Activated B cell treated with CpG ODN at 0.5 μM for 24 hours (primary cell): Measurements from ENCODE around the gene ZNF582. TPM values are rescaled to one million over a fixed set of nuclear protein-coding genes. Genes with fewer than 3 reads are reported as not detected.
"Not testable (repeated sequence)": the region's sequence is repeated elsewhere in the genome, so short reads cannot be mapped to it uniquely, and the experiment has no call there.

Experiments
- ATAC-seq: fragments of 200-7000 bp; cut with Tn5 transposase; one replicate; pipeline ENCODE4 v1.10.0; 2021; ENCODE audit warnings: low read depth, mild to moderate bottlenecking, moderate library complexity
- CTCF ChIA-PET: fragments of 350-600 bp; sonication (Branson Sonifier 250); formaldehyde crosslinking; loops from one replicate; lab custom pipeline; 2021; ENCODE audit warnings: antibody characterized with exemption; lab: Charles Lee
- POLR2A ChIA-PET: fragments of 350-600 bp; sonication (Branson Sonifier 250); formaldehyde crosslinking; loops from one replicate; lab custom pipeline; 2021; ENCODE audit warnings: antibody characterized with exemption; lab: Charles Lee
- DNase-seq: peaks from one replicate; pipeline ENCODE4 v3.0.0; 2022
- H3K27ac Mint-ChIP-seq: one replicate; pipeline ENCODE4 v1.8.0; 2020; ENCODE audit warnings: mixed read lengths
- H3K27me3 Mint-ChIP-seq: one replicate; pipeline ENCODE4 v1.8.0; 2021; ENCODE audit warnings: mixed read lengths
- H3K36me3 Mint-ChIP-seq: one replicate; pipeline ENCODE4 v1.8.0; 2021; ENCODE audit warnings: low read depth, mixed read lengths
- H3K4me1 Mint-ChIP-seq: one replicate; pipeline ENCODE4 v1.8.0; 2021; ENCODE audit warnings: mixed read lengths
- H3K4me3 Mint-ChIP-seq: one replicate; pipeline ENCODE4 v1.8.0; 2020; ENCODE audit warnings: mild to moderate bottlenecking, mixed read lengths
- H3K9me3 Mint-ChIP-seq: one replicate; pipeline ENCODE4 v1.8.0; 2020; ENCODE audit warnings: mixed read lengths
- intact Hi-C: fragments of 100-400 bp; cut with micrococcal nuclease; formaldehyde crosslinking; loops from one replicate; pipeline ENCODE4 v1.15.1; 2024
- total RNA-seq: library from RNA; stranded (reverse); gene quantifications from 2 replicates; pipeline ENCODE4 v1.2.3, GENCODE V29; 2022
- TF ChIP-seq, protein P1 (sequence below): fragments of 200-600 bp; IDR thresholded peaks from one replicate; pipeline ENCODE4 v1.8.0; 2022; ENCODE audit warnings: antibody characterized with exemption, mild to moderate bottlenecking

ZNF582 gene
- total RNA-seq, 1 donor from 2014 or later = 7.4 TPM

DNA sequence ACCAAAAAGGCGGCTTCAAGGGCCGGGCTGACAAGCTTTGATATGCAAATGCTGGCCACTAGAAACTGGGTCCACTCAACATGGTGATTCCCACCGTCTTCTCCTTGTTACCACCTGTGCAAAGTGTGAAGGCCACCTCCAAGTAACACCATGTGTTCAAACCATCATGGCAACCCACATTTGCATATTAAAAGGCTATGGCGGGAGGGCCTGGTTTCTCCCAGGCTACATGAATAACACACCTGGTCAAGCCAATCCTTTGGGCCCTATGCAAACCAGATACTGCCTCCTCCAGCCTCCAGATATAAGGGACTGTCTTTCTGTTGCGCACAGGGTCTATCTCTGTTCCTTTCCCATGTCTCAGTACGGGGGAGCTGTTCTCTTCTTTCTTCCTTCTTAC, 42.1 kb downstream of the ZNF582 start:
- Mint-ChIP-seq H3K27me3 (no peaks in the 10 kb centered on the region), H3K27ac (no peak overlapping the region), H3K36me3 (no peaks in the 10 kb centered on the region), H3K4me1 (no peaks in the 10 kb centered on the region), H3K9me3 (no peaks in the 10 kb centered on the region), H3K4me3 (no peak overlapping the region)
- TF ChIP-seq, protein P1, sequence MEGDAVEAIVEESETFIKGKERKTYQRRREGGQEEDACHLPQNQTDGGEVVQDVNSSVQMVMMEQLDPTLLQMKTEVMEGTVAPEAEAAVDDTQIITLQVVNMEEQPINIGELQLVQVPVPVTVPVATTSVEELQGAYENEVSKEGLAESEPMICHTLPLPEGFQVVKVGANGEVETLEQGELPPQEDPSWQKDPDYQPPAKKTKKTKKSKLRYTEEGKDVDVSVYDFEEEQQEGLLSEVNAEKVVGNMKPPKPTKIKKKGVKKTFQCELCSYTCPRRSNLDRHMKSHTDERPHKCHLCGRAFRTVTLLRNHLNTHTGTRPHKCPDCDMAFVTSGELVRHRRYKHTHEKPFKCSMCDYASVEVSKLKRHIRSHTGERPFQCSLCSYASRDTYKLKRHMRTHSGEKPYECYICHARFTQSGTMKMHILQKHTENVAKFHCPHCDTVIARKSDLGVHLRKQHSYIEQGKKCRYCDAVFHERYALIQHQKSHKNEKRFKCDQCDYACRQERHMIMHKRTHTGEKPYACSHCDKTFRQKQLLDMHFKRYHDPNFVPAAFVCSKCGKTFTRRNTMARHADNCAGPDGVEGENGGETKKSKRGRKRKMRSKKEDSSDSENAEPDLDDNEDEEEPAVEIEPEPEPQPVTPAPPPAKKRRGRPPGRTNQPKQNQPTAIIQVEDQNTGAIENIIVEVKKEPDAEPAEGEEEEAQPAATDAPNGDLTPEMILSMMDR = no peak
- POLR2A ChIA-PET = no interaction called here
- CTCF ChIA-PET = interaction anchor here (0.9 to 1.2 kb wide), 3 partner anchors 18 to 285 kb away, joined by 3 to 7 read pairs (median 4); no protein-coding TSS in a partner anchor
- ATAC-seq (no peak), DNase-seq (no peak)
- intact Hi-C loops = no loop called here

DNA sequence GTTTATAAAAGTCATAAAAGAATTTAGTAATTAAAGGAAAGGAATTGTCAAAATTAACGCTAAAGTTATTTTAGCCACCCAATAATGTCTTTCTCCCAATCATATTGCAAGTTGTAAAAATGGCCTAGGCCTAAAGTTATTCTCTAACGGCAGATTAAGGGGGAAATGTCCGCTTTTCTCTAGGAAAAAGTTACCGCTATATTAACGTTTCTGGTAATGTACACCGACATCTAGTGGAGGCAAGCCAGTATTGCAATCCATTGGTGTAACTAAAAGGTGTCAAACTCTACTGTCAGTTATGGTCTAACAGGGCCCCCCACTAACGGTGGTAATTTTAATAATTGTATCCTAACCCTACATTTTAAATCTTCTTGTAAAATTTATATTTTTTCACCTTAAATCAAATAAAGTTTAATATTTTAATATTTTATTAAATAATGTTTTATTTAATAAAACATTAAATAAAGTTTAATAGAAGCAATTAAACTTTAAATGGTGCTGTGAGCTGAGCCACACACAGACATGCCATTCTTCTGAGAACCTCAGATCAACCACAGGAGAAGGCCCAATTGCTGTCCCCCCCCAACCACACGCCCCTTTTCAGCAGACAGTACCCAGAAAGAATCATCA, 42.8 kb downstream of the ZNF582 start:
- DNase-seq (no peak), ATAC-seq (no peak)
- Mint-ChIP-seq H3K4me3 (no peak overlapping the region), H3K36me3 (no peaks in the 10 kb centered on the region), H3K4me1 (no peaks in the 10 kb centered on the region), H3K27me3 (no peaks in the 10 kb centered on the region), H3K9me3 (no peaks in the 10 kb centered on the region), H3K27ac (no peak overlapping the region)
- POLR2A ChIA-PET = no interaction called here
- TF ChIP-seq, protein P1 = no peak
- intact Hi-C loops = loop anchor here (1.0 kb wide), 3 partner anchors 96 to 284 kb away; no protein-coding TSS in a partner anchor
- CTCF ChIA-PET = interaction anchor here (0.9 to 2.8 kb wide), 5 partner anchors 17 to 284 kb away, joined by 3 to 9 read pairs (median 7); no protein-coding TSS in a partner anchor

DNA sequence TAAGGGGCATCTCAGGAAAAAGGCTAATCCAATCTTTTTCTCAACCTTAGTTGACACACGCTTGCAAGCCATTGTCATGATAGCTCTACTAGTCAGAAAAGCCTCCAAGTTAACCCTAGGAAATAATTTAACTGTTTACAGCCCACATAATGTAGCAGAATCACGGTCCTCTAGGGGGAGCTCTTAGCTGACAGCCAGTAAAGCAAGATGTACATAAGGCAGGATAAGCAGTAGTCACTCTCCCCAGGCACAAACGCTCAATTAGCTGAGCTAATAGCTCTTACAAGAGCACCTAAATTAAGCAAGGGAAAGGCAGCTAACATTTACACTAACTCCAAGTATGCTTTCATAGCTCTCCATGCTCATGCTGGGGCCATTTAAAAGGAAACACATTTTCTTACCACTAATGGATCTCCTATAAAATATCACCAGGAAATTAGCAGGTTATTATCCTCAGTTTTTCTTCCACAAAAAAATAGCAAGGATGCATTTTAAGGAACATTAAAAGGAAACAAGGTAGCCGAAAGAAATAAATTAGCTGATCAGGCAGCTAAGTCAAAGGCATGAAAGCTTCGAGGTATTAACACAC, 45.0 kb downstream of the ZNF582 start:
- TF ChIP-seq, protein P1 = no peak
- Mint-ChIP-seq H3K36me3 (no peaks in the 10 kb centered on the region), H3K27ac (no peak overlapping the region), H3K9me3 (no peaks in the 10 kb centered on the region), H3K4me1 (no peaks in the 10 kb centered on the region), H3K27me3 (no peaks in the 10 kb centered on the region), H3K4me3 (no peak overlapping the region)
- ChIA-PET POLR2A (no interaction called here), CTCF (interaction anchor here (0.9 to 2.8 kb wide), 6 partner anchors 15 to 282 kb away, joined by 3 to 13 read pairs (median 5); no protein-coding TSS in a partner anchor)
- DNase-seq = no peak
- intact Hi-C loops = no loop called here
- ATAC-seq = no peak

DNA sequence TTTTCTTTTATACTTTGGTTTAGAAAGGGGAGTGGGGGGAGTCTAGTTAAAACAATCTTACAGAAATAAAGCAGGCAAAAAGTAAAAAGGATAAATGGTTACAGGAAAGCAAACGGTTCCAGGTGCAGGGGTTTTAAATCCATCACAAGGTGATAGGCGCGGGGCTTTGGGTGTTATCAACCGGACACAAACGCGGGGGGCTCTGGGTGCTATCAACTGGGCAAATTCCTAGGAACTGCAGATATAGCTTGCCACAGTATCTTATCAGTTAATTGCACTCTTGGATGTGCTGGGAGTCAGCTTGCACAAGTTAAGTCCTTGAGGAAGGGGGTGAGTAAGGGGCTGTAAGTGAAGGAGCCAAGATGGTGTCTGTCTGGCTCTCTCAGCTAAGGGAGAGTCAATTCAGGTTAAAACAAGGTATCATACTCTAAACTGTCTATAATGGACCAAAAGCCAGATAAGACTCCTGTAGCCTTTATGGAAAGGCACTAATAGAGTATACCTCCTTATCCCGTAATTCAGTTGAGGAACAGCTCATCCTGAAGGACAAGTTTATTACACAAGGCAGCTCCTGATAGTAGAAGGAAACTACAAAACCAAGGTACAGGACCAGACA, 46.1 kb downstream of the ZNF582 start:
- Mint-ChIP-seq H3K27ac (no peak overlapping the region), H3K4me1 (no peaks in the 10 kb centered on the region), H3K36me3 (no peaks in the 10 kb centered on the region), H3K27me3 (peaks cover 2% of the 10 kb centered on the region), H3K9me3 (peaks cover 3% of the 10 kb centered on the region), H3K4me3 (no peak overlapping the region)
- CTCF ChIA-PET = interaction anchor here (0.9 to 2.2 kb wide), 2 partner anchors 14 to 281 kb away, joined by 3 to 13 read pairs; no protein-coding TSS in a partner anchor
- DNase-seq = no peak
- ATAC-seq = no peak
- TF ChIP-seq, protein P1 = no peak
- intact Hi-C loops = no loop called here
- POLR2A ChIA-PET = no interaction called here

DNA sequence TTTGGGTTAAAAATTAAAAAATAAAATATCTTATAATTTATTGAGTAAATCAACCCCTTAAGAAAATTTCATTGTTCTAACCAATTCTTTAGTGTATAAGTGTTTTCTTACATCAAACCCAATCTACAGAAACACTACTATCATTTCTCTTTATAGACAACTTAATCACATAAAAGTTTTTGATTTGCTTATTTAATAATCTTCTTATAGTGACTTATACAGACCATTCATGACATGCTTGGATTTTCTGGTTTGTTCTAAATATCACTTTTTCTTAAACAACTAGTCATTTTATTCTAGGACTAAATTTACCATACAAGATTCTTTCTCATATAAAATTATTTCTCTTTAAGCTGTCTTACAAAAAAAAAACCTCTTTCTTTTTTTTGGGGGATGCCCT, 51.4 kb downstream of the ZNF582 start:
- no peak overlapping the region for H3K27ac Mint-ChIP-seq
- CTCF ChIA-PET = interaction anchor here (0.9 kb wide), 1 partner anchor 91 kb away, joined by 3 read pairs; no protein-coding TSS in a partner anchor

DNA sequence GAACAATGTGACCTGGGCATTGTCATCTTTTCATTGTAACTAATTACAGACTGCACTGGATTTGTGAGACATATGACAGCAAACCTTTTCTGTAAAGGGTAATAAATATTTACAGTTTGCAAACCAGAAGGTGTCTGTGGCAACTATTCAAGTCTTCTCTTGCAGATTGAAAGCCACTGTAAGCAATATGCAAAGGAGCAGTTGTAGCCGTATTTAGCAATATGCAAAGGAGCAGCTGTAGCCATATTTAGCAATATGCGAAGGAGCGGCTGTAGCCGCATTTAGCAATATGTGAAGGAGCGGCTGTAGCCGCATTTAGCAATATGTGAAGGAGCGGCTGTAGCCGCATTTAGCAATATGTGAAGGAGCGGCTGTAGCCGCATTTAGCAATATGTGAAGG, 54.3 kb downstream of the ZNF582 start:
- DNase-seq, H3K27ac Mint-ChIP-seq, ATAC-seq, intact Hi-C loops, POLR2A ChIA-PET, H3K4me1 Mint-ChIP-seq, CTCF ChIA-PET, H3K36me3 Mint-ChIP-seq, H3K4me3 Mint-ChIP-seq: not testable (repeated sequence)
- Mint-ChIP-seq H3K27me3 (peaks cover 11% of the 10 kb centered on the region), H3K9me3 (peaks cover 10% of the 10 kb centered on the region)

More for the DNA sequence above, 51.4 kb downstream of the ZNF582 start:
- ATAC-seq (no peak), DNase-seq (no peak)
- POLR2A ChIA-PET = no interaction called here
- no peaks in the 10 kb centered on the region for H3K36me3 Mint-ChIP-seq
- no peak overlapping the region for H3K4me3 Mint-ChIP-seq
- intact Hi-C loops = no loop called here
- H3K4me1 Mint-ChIP-seq = no peaks in the 10 kb centered on the region
- TF ChIP-seq, protein P1 = no peak
- peaks cover 10% of the 10 kb centered on the region for H3K9me3 Mint-ChIP-seq
- peaks cover 11% of the 10 kb centered on the region for H3K27me3 Mint-ChIP-seq

DNA sequence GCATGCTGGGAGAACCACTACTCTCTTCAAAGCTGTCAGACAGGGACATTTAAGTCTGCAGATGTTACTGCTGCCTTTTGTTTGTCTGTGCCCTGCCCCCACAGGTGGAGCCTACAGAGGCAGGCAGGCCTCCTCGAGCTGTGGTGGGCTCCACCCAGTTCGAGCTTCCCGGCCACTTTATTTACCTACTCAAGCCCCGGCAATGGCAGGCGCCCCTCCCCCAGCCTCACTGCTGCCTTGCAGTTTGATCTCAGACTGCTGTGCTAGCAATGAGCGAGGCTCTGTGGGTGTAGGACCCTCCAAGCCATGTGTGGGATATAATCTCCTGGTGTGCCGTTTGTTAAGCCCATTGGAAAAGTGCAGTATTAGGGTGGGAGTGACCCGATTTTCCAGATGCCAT, 56.3 kb downstream of the ZNF582 start:
- CTCF ChIA-PET = interaction anchor here (7.6 kb wide), 1 partner anchor 84 kb away, joined by 134 read pairs; no protein-coding TSS in a partner anchor

More for the DNA sequence above, 56.3 kb downstream of the ZNF582 start:
- intact Hi-C loops, POLR2A ChIA-PET, H3K36me3 Mint-ChIP-seq, H3K4me1 Mint-ChIP-seq, H3K27ac Mint-ChIP-seq, ATAC-seq, H3K4me3 Mint-ChIP-seq, DNase-seq: not testable (repeated sequence)
- Mint-ChIP-seq H3K9me3 (peaks cover 12% of the 10 kb centered on the region), H3K27me3 (peaks cover 12% of the 10 kb centered on the region)
